B cell (primary cell): Measurements from ENCODE around the gene NAPA. TPM values are rescaled to one million over a fixed set of nuclear protein-coding genes. Genes with fewer than 3 reads are reported as not detected.

ENCODE experiments used
- ATAC-seq: fragments of 200-7000 bp; cut with Tn5 transposase; one replicate; pipeline ENCODE4 v1.10.0; 2021; ENCODE audit warnings: low read depth, mild to moderate bottlenecking, moderate number of reproducible peaks, moderate library complexity
- CTCF ChIA-PET: fragments of 350-600 bp; sonication (Branson Sonifier 250); formaldehyde crosslinking; loops from one replicate; lab custom pipeline; 2021; ENCODE audit warnings: antibody characterized with exemption, inconsistent platforms; lab: Charles Lee
- POLR2A ChIA-PET: fragments of 350-600 bp; sonication (Branson Sonifier 250); formaldehyde crosslinking; loops from one replicate; lab custom pipeline; 2021; ENCODE audit warnings: antibody characterized with exemption; lab: Charles Lee
- DNase-seq: peaks from one replicate; pipeline ENCODE4 v3.0.0; 2013
- H2AFZ ChIP-seq: 2 replicates; pipeline ENCODE4 v1.6.1; 2012; ENCODE audit warnings: mild to moderate bottlenecking, low read depth, low read length; ENCODE audit not compliant: insufficient read depth, poor library complexity, severe bottlenecking
- H3K27ac ChIP-seq, 2 donors: 1 replicate in 1 of 2; 2 replicates in 1 of 2; pipeline ENCODE4 v1.5.1; 2012 to 2013; ENCODE audit warnings: low read length in 2 of 2, mild to moderate bottlenecking in 2 of 2, moderate library complexity in 1 of 2
- H3K27me3 ChIP-seq, 4 experiments: fragments of 200-600 bp in 1 of 4; sonication (generic) in 1 of 4; replicated peaks in 1 of 4; 1 replicate in 2 of 4; 2 replicates in 2 of 4; pipeline versions ENCODE4 v1.6.1 to v1.7.0; 2013 to 2016; ENCODE audit warnings: low read length in 3 of 4, mild to moderate bottlenecking in 2 of 4, mixed read lengths in 1 of 4, moderate library complexity in 1 of 4; ENCODE audit not compliant: insufficient read depth in 4 of 4, control insufficient read depth in 3 of 4; ENCODE audit errors: control extremely low read depth in 1 of 4
- H3K36me3 ChIP-seq, 2 experiments: replicated peaks in 1 of 2; 1 replicate in 1 of 2; 2 replicates in 1 of 2; pipeline versions ENCODE4 v1.6.1 to v1.7.1; 2013; ENCODE audit warnings: low read length in 1 of 2; ENCODE audit not compliant: insufficient read depth in 2 of 2, control insufficient read depth in 1 of 2; ENCODE audit errors: control extremely low read depth in 1 of 2, extremely low read depth in 1 of 2
- H3K4me1 ChIP-seq, 2 donors: fragments of 200-600 bp in 1 of 2; sonication (generic) in 1 of 2; 1 replicate in 1 of 2; 2 replicates in 1 of 2; pipeline versions ENCODE4 v1.5.1 to v1.6.1; 2013 to 2017; ENCODE audit warnings: low read length in 2 of 2; ENCODE audit not compliant: control insufficient read depth in 2 of 2, insufficient read depth in 2 of 2
- H3K4me2 ChIP-seq: replicated peaks from 2 replicates; pipeline ENCODE3; 2012; ENCODE audit warnings: mild to moderate bottlenecking, low read depth, low read length; ENCODE audit not compliant: poor library complexity, severe bottlenecking
- H3K4me3 ChIP-seq, 5 experiments: fragments of 200-600 bp in 1 of 5; sonication (generic) in 1 of 5; 1 replicate in 3 of 5; 2 replicates in 2 of 5; pipeline versions ENCODE4 v1.5.1 to v1.7.0; 2011 to 2016; ENCODE audit warnings: low read length in 4 of 5, mild to moderate bottlenecking in 4 of 5, low read depth in 2 of 5, control low read depth in 1 of 5, moderate library complexity in 1 of 5; ENCODE audit not compliant: insufficient read depth in 1 of 5; ENCODE audit errors: control extremely low read depth in 1 of 5, extremely low read depth in 1 of 5
- H3K79me2 ChIP-seq: fragments of 200-600 bp; sonication (generic); one replicate; pipeline ENCODE4 v1.6.0; 2016; ENCODE audit warnings: low read length; ENCODE audit not compliant: control insufficient read depth, insufficient read depth
- H3K9ac ChIP-seq: fragments of 200-600 bp; sonication (generic); 2 replicates; pipeline ENCODE4 v1.6.1; 2017; ENCODE audit warnings: mild to moderate bottlenecking, low read length, moderate library complexity
- H3K9me3 ChIP-seq, 3 donors: one replicate each; pipeline versions ENCODE4 v1.6.1 to v1.7.1; 2013; ENCODE audit warnings: low read length in 2 of 3; ENCODE audit not compliant: control insufficient read depth in 2 of 3, insufficient read depth in 1 of 3; ENCODE audit errors: control extremely low read depth in 1 of 3
- H4K20me1 ChIP-seq: 2 replicates; pipeline ENCODE4 v1.6.0; 2012; ENCODE audit warnings: mild to moderate bottlenecking, low read length; ENCODE audit not compliant: insufficient read depth, control insufficient read depth, poor library complexity, severe bottlenecking
- H3K27ac Mint-ChIP-seq: one replicate; pipeline ENCODE4 v1.8.0; 2021; ENCODE audit warnings: mixed read lengths
- H3K27me3 Mint-ChIP-seq: one replicate; pipeline ENCODE4 v1.8.0; 2021; ENCODE audit warnings: mixed read lengths
- H3K4me1 Mint-ChIP-seq: one replicate; pipeline ENCODE4 v1.8.0; 2021; ENCODE audit warnings: mixed read lengths
- H3K4me3 Mint-ChIP-seq: one replicate; pipeline ENCODE4 v1.8.0; 2021; ENCODE audit warnings: mixed read lengths
- H3K9me3 Mint-ChIP-seq: one replicate; pipeline ENCODE4 v1.8.0; 2022; ENCODE audit warnings: mixed read lengths; ENCODE audit not compliant: insufficient read depth
- EZH2 ChIP-seq: IDR thresholded peaks from 2 replicates; pipeline ENCODE4 v1.6.1; 2012; ENCODE audit warnings: borderline replicate concordance, low read depth, mild to moderate bottlenecking, moderate library complexity, low read length; ENCODE audit not compliant: insufficient read depth, poor library complexity, severe bottlenecking
- WGBS: methylation state at CpG from one replicate; pipeline ENCODE4 v1.1.5; 2013; ENCODE audit warnings: missing lambda C conversion rate; ENCODE audit not compliant: insufficient coverage; 5-methylcytosine and 5-hydroxymethylcytosine counted together
- intact Hi-C: fragments of 100-400 bp; cut with micrococcal nuclease; formaldehyde crosslinking; loops from one replicate; pipeline ENCODE4 v1.10.0; 2022
- polyA plus RNA-seq: library from polyadenylated mRNA; depleted of rRNA; stranded (reverse); fragments of >200 nt; gene quantifications from 2 replicates; pipeline ENCODE4 v1.2.3, GENCODE V29; 2012
- total RNA-seq, 2 donors: library from RNA; stranded (reverse); fragments of 120-200 nt in 1 of 2; gene quantifications; 1 replicate in 1 of 2; 2 replicates in 1 of 2; pipeline versions ENCODE4 v1.2.3 to v1.2.4, GENCODE V29; 2013 to 2022
- TF ChIP-seq, protein P1 (sequence below): fragments of 200-600 bp; IDR thresholded peaks from one replicate; pipeline ENCODE4 v1.8.0; 2022; ENCODE audit warnings: antibody characterized with exemption, mild to moderate bottlenecking

NAPA gene
- total and polyA plus RNA-seq, 2 donors (not counting 1 experiment from before 2014, with no cell fraction given): 66.8 to 86.5 TPM

- Mint-ChIP-seq H3K9me3 (no peaks in the 10 kb centered on the region), H3K4me1 (no peaks in the 10 kb centered on the region), H3K27ac (no peak overlapping the region), H3K27me3 (peaks cover 24% of the 10 kb centered on the region), H3K4me3 (no peak overlapping the region)
- H3K9ac ChIP-seq: no peak overlapping the region
- intact Hi-C loops: no loop called here
- H3K4me3 ChIP-seq: no peak overlapping the region
- H3K4me2 ChIP-seq: no peak overlapping the region
- no peaks in the 10 kb centered on the region for H4K20me1 ChIP-seq
- H3K27ac ChIP-seq: no peak overlapping the region
- POLR2A ChIA-PET: no interaction called here
- ATAC-seq (no peak), DNase-seq (no peak)
- no peaks in the 10 kb centered on the region for H3K36me3 ChIP-seq
- H3K4me1 ChIP-seq: no peaks in the 10 kb centered on the region
- peaks cover 0 to 14% (median 4%) of the 10 kb centered on the region in 4 experiments for H3K27me3 ChIP-seq
- 87% methylated on average over 15 of the region's 16 CpGs for WGBS
- H3K79me2 ChIP-seq: no peaks in the 10 kb centered on the region
- H3K9me3 ChIP-seq: peaks cover 0 to 8% (median 0%) of the 10 kb centered on the region in 3 donors
- H2AFZ ChIP-seq: no peak overlapping the region
- CTCF ChIA-PET: interaction anchor here (0.6 to 0.7 kb wide), 2 partner anchors 9 to 124 kb away, joined by 3 to 5 read pairs; no protein-coding TSS in a partner anchor
- no peak for TF ChIP-seq EZH2
- TF ChIP-seq, protein P1, sequence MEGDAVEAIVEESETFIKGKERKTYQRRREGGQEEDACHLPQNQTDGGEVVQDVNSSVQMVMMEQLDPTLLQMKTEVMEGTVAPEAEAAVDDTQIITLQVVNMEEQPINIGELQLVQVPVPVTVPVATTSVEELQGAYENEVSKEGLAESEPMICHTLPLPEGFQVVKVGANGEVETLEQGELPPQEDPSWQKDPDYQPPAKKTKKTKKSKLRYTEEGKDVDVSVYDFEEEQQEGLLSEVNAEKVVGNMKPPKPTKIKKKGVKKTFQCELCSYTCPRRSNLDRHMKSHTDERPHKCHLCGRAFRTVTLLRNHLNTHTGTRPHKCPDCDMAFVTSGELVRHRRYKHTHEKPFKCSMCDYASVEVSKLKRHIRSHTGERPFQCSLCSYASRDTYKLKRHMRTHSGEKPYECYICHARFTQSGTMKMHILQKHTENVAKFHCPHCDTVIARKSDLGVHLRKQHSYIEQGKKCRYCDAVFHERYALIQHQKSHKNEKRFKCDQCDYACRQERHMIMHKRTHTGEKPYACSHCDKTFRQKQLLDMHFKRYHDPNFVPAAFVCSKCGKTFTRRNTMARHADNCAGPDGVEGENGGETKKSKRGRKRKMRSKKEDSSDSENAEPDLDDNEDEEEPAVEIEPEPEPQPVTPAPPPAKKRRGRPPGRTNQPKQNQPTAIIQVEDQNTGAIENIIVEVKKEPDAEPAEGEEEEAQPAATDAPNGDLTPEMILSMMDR: no peak
Measured at GRCh38 chr19:47529018-47529742, 14.3 kb upstream of the NAPA start.

- Mint-ChIP-seq H3K4me1 (peaks cover 5% of the 10 kb centered on the region), H3K27ac (no peak overlapping the region), H3K4me3 (no peak overlapping the region), H3K27me3 (peaks cover 28% of the 10 kb centered on the region), H3K9me3 (no peaks in the 10 kb centered on the region)
- no peak for ATAC-seq
- Histone ChIP-seq H3K9me3 (peaks cover 0 to 14% (median 0%) of the 10 kb centered on the region in 3 donors), H2AFZ (no peak overlapping the region), H3K36me3 (no peaks in the 10 kb centered on the region), H4K20me1 (no peaks in the 10 kb centered on the region), H3K4me3 (no peak overlapping the region), H3K9ac (no peak overlapping the region), H3K27me3 (peaks cover 2 to 32% (median 16%) of the 10 kb centered on the region in 4 experiments), H3K4me1 (peaks cover 5 to 11% of the 10 kb centered on the region in 2 donors), H3K4me2 (no peak overlapping the region), H3K79me2 (no peaks in the 10 kb centered on the region), H3K27ac (no peak overlapping the region)
- intact Hi-C loops: no loop called here
- DNase-seq: no peak
- ChIA-PET POLR2A (interaction anchor here (0.6 kb wide), 1 partner anchor 19 kb away, joined by 6 read pairs; no protein-coding TSS in a partner anchor), CTCF (no interaction called here)
- WGBS: no CpG with 5 or more reads among the region's 3 CpGs
- TF ChIP-seq, protein P1: no peak
- TF ChIP-seq EZH2: no peak
Measured at GRCh38 chr19:47526798-47527197, 11.9 kb upstream of the NAPA start.
